Measurements from ENCODE around the gene IL4I1.
"Not testable (repeated sequence)": the region's sequence is repeated elsewhere in the genome, so short reads cannot be mapped to it uniquely, and the experiment has no call there.

IL4I1 gene, protein sequence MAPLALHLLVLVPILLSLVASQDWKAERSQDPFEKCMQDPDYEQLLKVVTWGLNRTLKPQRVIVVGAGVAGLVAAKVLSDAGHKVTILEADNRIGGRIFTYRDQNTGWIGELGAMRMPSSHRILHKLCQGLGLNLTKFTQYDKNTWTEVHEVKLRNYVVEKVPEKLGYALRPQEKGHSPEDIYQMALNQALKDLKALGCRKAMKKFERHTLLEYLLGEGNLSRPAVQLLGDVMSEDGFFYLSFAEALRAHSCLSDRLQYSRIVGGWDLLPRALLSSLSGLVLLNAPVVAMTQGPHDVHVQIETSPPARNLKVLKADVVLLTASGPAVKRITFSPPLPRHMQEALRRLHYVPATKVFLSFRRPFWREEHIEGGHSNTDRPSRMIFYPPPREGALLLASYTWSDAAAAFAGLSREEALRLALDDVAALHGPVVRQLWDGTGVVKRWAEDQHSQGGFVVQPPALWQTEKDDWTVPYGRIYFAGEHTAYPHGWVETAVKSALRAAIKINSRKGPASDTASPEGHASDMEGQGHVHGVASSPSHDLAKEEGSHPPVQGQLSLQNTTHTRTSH

DNA sequence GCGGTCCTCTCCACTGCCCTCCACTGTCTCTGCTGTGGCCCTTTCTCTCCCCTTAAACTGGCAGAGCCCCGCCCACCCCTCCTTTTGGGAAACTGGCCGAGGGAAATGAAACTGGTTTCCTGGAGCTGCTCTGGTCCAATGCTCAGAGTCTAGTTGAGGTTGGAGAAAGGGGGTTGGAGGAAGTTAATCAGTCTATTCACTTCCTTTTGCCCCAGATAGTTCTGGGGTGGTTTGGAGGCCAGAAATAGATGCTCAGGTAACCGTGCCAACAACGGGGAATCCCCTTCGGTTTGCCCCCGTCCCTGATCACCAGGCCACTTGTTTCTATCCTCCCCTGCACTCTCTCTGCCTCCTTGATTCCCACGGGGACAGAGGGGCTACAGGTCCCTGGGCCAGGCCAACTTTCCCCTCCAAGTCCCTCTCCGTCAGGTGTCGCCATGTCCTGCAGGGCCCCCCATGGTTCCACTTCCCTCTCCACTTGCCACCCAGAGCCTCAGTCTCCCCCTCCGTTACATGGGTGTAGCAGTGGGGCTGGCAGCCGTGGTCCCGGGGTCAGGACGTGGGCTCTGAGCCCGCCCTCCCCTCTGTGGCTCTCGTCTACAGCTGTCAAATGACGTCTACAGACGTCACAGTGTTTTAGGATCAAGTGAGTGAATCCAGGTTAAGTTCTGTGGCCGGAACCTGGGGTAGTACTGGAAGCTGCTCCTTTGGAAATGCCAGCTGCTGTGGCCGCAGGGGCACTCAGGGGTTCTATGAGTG, at the start of gene IL4I1:
Gene IL4I1, minus strand, starts transcription at position 25 of the 759 bp plus-strand sequence. CDS start 727 bp downstream, outside the sequence.
- no peak for DNase-seq

DNA sequence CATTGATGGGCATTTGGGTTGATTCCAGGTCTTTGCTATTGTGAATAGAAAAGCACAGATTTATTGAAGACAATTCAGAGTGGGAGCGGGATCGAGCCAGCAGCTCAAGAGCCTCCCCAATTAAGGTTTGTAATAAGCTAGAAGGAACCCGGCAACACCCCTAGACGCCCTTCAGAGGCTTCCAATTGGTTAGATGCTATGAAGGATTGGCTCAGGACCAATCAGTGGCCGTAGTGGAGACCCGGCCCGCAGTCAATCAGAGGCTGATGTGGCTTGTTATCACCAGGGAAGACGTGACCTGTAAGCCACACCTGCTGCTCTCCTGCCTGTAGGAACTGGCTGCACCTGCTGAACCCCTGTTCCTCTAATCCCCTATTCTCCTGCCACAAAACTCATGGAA, 49.7 kb upstream of the IL4I1 start:
- DNase-seq = no peak

- not testable (repeated sequence) for DNase-seq
Observed at GRCh38 chr19:49944567-49944966, 47.9 kb upstream of the IL4I1 start.

DNA sequence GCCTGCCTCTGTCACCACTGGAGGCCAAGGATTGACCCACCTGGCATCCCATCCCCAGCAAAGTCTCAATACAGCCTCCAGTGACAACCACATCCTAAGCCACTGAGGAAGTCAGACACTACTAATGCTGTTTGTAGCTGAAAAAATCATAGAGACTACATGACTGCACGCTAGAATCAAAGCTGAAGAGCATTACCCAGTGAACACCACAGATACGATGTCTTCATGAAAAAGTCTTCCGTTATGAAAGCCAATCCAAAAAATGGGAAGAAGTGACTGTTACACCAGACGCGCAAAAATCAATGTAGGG, 43.8 kb upstream of the IL4I1 start:
- DNase-seq = no peak

DNA sequence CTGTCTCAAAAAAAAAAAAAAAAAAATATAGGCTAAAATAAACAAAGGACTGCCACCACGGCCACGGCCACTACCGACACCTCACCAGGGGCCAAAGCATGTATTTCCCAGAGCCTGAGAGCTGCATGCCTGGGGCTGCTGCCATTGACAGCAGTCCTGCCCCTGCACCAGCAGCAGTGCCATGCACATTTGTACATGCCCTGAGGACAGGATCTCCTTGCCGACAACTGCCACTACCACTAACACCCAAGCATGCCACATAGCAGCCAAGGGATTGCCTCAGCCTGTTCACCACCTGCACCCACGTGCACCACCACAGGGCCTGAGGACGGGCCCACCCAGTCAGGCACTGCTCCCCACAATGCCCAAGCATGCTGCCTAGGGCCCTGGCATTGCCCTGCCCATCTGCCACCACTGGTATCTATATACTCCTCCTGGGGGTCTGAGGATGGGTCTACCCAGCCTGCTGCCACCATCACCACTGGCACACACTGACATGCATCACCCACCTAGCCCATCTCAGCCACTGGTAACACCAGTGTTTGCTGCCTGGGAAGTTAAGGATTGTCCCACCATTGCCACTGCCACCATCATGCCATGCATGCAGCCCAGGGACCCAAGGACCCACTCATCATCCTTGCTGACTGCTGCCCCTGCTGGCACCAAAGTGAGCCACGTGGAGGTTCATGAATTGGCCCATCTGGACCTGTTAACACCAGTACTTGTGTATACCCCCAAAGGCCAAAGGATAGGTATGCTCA, 43.2 kb upstream of the IL4I1 start:
- DNase-seq = no peak

- no peak for DNase-seq
Observed at GRCh38 chr19:49938662-49939061, 42.0 kb upstream of the IL4I1 start.

- peak; percentile 61 to 65 for DNase-seq
Observed at GRCh38 chr19:49937750-49938381, 41.2 kb upstream of the IL4I1 start.

DNA sequence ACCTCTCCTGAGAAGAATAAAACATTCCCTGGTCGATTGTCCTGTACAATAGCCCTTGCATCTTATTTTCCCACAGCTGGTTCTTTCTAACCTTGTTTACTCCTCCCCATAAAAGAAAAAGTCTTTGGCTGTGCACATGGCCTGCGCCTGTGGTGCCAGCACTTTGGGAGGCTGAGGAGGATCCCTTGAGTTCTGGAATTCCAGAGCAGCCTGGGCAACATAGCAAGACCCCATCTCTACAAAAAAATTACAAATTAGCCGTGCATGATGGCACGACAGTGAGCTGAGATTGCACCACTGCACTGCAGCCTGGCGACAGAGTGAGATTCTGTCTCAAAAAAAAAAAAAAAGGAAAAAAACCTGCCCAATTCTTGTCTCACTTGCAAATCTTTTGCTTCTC, 39.9 kb upstream of the IL4I1 start:
- no peak for DNase-seq

DNA sequence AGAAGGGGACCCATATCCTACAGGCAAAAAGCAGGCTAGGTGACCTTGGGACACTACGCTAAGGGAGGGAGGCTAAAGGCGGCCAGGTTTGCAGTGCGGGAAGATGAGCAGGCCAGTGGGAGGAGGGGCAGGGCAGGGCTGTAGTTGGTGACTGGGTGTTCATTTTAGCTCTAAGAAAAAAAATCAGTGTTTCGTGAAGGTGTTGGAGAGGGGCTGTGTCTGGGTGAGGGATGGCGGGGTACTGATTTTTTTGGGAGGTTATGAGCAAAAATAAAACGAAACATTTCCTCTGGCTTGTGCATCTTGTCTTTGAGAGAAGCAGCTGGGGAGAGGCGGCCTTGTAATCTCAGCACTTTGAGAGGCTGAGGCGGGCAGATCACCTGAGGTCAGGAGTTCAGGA, 37.0 kb upstream of the IL4I1 start:
- no peak for DNase-seq

GRCh38 chr19:49932731-49933131, 36.0 kb upstream of the IL4I1 start:
- no peak for DNase-seq

DNA sequence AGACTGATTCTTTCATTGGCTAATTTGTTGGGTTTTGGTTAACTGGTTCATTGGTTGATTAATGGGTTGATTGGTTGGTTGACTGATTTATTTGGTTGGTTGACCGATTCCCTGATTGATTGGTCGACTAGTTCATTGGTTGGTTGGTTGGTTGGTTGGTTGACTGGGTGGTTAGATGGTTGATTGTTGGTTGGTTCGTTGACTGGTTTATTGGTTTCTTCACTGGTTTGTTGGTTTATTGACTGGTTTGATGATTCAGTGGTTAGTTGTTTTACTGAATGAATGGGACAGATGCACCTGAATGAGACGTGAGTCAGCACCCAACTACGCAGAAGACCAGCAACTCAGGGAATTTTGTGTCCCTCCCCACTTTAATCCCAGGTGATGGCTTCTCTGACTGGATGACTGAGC, 35.4 kb upstream of the IL4I1 start:
- no peak for DNase-seq

DNA sequence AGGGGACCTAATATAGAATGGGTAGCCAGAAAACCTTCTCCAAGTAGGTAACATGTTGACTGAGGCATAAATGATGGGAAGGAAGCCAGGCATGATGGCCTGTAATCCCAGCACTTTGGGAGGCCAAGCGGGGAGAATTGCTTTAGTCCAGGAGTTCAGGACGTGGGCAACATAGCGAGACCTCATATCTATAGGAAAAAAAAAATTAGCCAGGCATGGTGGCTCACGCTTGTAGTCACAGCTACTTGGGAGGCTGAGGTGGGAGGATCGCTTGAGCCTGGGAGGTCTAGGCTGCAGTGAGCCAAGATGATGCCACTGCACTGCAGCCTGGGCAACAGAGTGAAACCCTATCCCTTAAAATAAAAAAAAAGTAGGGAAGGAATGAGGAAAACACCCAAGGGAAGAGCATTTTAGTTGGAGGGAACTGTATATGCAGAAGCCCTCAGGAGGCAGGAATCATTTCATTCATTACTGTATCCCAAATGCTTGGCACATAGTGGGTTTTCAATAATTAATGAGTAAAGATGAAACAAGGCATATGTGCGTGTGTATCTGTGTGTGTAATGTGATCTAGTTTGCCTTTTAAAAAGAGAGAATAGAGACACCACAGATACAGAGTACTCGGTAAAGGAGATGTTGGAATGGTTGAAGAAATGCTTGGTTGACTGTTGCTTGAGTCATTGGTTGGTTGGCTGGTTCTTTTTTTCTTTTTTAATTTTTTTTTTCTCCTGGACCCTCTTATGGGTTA, 34.8 kb upstream of the IL4I1 start:
- no peak for DNase-seq

DNA sequence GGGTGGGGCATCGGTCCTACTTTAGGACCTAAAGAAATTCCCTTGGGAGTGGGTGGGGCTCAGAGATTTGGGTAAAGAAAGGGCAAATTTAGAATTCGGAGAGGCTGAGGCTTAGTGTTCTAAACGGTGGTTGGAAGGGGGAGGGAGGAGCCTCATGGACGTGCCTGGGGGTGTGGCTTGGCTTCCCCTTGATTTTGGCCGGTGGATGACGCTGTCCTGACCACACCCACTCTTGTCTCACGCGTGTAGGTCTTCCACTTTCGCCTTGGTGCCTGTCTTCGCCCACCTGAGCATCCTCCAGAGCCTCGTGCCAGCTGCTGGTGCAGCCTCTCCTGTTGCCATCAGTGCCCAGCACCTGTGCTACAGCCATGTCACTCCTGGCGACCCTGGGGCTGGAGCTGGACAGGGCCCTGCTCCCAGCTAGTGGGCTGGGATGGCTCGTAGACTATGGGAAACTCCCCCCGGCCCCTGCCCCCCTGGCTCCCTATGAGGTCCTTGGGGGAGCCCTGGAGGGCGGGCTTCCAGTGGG, 33.9 kb upstream of the IL4I1 start:
- no peak for DNase-seq

GRCh38 chr19:49929611-49930482, 33.2 kb upstream of the IL4I1 start:
- peak; percentile 94 to 97 for DNase-seq

- DNase-seq = peak; percentile 90
Observed at GRCh38 chr19:49929121-49929610, 32.5 kb upstream of the IL4I1 start, which contains the start of the genes ATF5 and NUP62. ATF5 (plus strand) TSS chr19:49929205; CDS start chr19:49930851, 1,646 bp downstream. NUP62 (minus strand) TSS chr19:49929504; CDS start chr19:49909807, 19,697 bp downstream.

DNA sequence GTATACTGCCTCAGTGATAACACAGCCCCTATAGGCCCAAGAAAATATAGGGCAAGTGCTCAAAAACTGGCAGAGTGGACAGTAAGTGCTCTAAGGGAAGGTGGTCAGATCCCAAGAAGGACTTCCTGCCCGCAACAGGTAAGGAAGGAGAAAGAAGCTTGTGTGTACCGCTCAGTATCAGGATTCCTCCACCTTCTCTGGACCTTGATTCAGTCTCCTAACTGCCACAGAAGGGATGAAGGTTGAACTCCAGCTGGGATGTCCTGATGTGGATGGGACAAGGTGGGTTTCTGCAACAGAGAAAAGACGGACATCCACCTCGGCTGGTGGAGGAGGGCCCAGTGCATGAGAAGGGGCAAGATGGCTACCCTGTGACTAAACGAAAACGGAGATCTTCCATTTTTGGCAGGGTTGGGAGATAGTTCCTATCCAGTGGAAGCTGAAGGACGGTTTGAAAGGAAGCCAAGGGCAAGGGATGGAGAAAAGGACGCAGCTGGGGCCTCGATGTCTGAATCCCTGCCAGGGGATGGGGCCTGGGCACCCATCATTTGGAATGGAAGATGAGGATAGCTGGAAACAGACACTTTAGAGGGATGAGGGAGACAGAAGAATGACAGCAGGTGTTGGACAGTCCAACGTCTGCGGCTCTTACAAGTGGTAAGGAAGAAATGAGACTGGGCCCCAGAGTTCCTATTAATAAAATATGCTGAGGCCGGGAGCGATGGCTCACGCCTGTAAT, 31.0 kb upstream of the IL4I1 start:
- DNase-seq = no peak

GRCh38 chr19:49926515-49926914, 29.8 kb upstream of the IL4I1 start:
- no peak for DNase-seq

DNA sequence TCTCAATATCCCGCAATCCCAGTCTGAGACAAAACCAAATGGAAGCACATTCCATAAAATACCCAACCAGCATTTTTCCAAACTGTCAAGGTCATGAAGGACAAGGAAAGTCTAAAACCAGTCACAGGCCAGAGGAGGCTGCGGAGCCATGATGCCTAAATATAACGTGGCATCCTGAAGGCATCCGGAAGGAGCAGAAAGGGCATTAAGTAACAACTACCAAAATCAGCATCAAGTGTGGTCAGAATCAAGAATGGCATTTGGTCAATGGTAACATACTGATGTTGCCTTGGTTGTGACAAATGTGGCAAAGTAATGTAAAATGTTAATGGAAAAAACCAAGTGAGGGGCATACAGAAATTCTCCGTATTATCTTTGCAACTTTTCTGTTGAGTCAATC, 28.8 kb upstream of the IL4I1 start:
- DNase-seq = no peak

- DNase-seq = not testable (repeated sequence)
Observed at GRCh38 chr19:49924881-49925210, 28.2 kb upstream of the IL4I1 start.
